Measurements from ENCODE around the gene AREL1.
"Not testable (repeated sequence)": the region's sequence is repeated elsewhere in the genome, so short reads cannot be mapped to it uniquely, and the experiment has no call there.

Gene AREL1

GRCh38 chr14:74712499-74713394 lies at the start of gene AREL1, which contains the start of gene FCF1:
Gene AREL1, minus strand, starts transcription at chr14:74713080. Its CDS starts 27,465 bp downstream, at chr14:74685615.
Gene FCF1, plus strand, starts transcription at chr14:74713144. Its CDS starts 54 bp downstream, at chr14:74713198.
- DNase-seq: peak; percentile 95

- not testable (repeated sequence) for DNase-seq
Observed at GRCh38 chr14:74758505-74758904, 45.6 kb upstream of the AREL1 start.

GRCh38 chr14:74756326-74756725 lies 43.4 kb upstream of the AREL1 start:
- no peak for DNase-seq

- no peak for DNase-seq
Observed at GRCh38 chr14:74754899-74755298, 42.0 kb upstream of the AREL1 start.

- DNase-seq: no peak
Observed at GRCh38 chr14:74754157-74754556, 41.3 kb upstream of the AREL1 start.

- DNase-seq: no peak
Observed at GRCh38 chr14:74747237-74747636, 34.4 kb upstream of the AREL1 start.

- no peak for DNase-seq
Observed at GRCh38 chr14:74739293-74740030, 26.6 kb upstream of the AREL1 start.

GRCh38 chr14:74737753-74738325 lies 25.0 kb upstream of the AREL1 start:
- no peak for DNase-seq

GRCh38 chr14:74735125-74735524 lies 22.2 kb upstream of the AREL1 start:
- no peak for DNase-seq

GRCh38 chr14:74733221-74733620 lies 20.3 kb upstream of the AREL1 start:
- no peak for DNase-seq

- no peak for DNase-seq
Observed at GRCh38 chr14:74732387-74732786, 19.5 kb upstream of the AREL1 start.

GRCh38 chr14:74723134-74723533 lies 10.3 kb upstream of the AREL1 start:
- no peak for DNase-seq

GRCh38 chr14:74720526-74720925 lies 7.6 kb upstream of the AREL1 start:
- no peak for DNase-seq

- no peak for DNase-seq
Observed at GRCh38 chr14:74713395-74713735, 485 bp upstream of the AREL1 start.

GRCh38 chr14:74711651-74712050 lies 1.2 kb downstream of the AREL1 start:
- no peak for DNase-seq

GRCh38 chr14:74710480-74710879 lies 2.4 kb downstream of the AREL1 start:
- DNase-seq: peak; percentile 16

GRCh38 chr14:74705613-74706500 lies 7.0 kb downstream of the AREL1 start:
- DNase-seq: peak; percentile 60

GRCh38 chr14:74704656-74705055 lies 8.2 kb downstream of the AREL1 start:
- DNase-seq: no peak

- no peak for DNase-seq
Observed at GRCh38 chr14:74703043-74703442, 9.8 kb downstream of the AREL1 start.

GRCh38 chr14:74702293-74702692 lies 10.6 kb downstream of the AREL1 start:
- DNase-seq: no peak

- DNase-seq: peak; percentile 73
Observed at GRCh38 chr14:74698465-74698864, 14.4 kb downstream of the AREL1 start.

GRCh38 chr14:74697976-74698375 lies 14.9 kb downstream of the AREL1 start:
- no peak for DNase-seq

- DNase-seq: peak; percentile 45
Observed at GRCh38 chr14:74697543-74697942, 15.3 kb downstream of the AREL1 start.
